D721Med (cell line): Measurements from ENCODE around the gene UTRN.

ENCODE experiments used
- DNase-seq: peaks from one replicate; pipeline ENCODE4 v3.0.0; 2011; ENCODE audit warnings: low spot score; ENCODE audit not compliant: insufficient read length
- FAIRE-seq: peaks from 2 replicates; lab custom pipeline; 2011; peaks lifted over from hg19 to GRCh38; lab: Jason Lieb, UNC
- TF ChIP-seq, protein P1 (sequence below): IDR thresholded peaks from 2 replicates; pipeline ENCODE4 v1.5.1; 2012; ENCODE audit warnings: mild to moderate bottlenecking, control low read depth; ENCODE audit not compliant: insufficient read depth; ENCODE audit errors: missing control alignments

UTRN gene

DNA sequence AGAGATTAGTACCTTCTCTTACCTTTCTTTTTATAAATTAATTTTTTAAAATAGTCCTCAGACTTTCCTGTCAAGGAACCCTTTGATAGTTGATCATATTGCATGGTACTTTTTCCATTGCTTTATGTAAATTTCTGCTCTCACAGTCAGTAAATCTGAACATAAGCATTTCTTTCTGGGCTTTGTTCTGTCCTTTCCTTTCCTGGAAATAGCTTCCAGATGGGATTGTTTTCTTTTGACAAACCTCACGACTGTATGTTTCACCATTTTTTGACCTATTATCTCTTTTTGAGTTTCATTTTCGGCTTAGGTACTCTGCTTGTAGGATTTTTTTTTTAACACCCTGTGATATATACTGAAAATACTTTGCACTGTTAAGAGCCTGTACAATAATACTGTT lies 32.6 kb downstream of the UTRN start:
- DNase-seq, result no peak
- FAIRE-seq, result no peak
- TF ChIP-seq, protein P1, sequence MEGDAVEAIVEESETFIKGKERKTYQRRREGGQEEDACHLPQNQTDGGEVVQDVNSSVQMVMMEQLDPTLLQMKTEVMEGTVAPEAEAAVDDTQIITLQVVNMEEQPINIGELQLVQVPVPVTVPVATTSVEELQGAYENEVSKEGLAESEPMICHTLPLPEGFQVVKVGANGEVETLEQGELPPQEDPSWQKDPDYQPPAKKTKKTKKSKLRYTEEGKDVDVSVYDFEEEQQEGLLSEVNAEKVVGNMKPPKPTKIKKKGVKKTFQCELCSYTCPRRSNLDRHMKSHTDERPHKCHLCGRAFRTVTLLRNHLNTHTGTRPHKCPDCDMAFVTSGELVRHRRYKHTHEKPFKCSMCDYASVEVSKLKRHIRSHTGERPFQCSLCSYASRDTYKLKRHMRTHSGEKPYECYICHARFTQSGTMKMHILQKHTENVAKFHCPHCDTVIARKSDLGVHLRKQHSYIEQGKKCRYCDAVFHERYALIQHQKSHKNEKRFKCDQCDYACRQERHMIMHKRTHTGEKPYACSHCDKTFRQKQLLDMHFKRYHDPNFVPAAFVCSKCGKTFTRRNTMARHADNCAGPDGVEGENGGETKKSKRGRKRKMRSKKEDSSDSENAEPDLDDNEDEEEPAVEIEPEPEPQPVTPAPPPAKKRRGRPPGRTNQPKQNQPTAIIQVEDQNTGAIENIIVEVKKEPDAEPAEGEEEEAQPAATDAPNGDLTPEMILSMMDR, result no peak

DNA sequence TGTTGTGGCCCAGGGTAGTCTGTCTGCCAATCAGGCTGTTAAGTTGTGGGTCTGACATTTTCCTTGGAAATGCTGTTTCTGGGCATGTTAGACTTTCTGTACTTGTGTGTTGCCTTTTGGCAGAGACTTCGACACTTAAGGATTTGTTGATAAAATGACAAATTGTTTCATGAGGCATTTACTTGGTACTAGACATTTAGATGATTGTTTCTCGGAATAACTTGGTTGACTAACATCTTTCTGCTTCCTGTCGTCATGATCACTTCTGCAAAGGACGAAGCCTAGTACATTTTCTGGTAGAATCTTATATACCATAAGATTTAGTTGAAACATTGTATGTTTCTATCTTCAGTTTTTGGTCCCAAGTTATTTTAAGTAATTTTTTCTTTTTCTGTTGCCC lies 34.1 kb downstream of the UTRN start:
- DNase-seq (no peak), FAIRE-seq (no peak)
- TF ChIP-seq, protein P1, result no peak

DNA sequence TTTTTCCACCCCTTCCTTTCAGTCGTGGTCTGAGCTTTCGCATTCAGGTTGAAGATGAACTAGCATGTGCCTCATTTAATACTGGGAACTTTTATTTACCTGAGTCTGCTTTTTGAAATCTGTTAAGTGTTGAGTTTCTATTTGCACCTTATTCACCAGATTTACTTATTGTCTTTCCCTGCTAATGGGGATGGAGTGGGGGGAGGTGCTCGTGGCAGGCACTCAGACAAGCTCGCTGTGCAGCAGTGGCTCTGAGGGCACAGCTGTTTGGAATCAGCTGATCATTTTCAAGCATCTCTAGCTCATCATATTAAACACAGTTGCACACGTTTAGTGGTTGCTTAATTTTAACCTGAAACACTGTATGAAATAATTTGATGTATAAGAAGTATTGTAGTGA lies 35.6 kb downstream of the UTRN start:
- TF ChIP-seq, protein P1, result no peak
- FAIRE-seq (no peak), DNase-seq (no peak)

DNA sequence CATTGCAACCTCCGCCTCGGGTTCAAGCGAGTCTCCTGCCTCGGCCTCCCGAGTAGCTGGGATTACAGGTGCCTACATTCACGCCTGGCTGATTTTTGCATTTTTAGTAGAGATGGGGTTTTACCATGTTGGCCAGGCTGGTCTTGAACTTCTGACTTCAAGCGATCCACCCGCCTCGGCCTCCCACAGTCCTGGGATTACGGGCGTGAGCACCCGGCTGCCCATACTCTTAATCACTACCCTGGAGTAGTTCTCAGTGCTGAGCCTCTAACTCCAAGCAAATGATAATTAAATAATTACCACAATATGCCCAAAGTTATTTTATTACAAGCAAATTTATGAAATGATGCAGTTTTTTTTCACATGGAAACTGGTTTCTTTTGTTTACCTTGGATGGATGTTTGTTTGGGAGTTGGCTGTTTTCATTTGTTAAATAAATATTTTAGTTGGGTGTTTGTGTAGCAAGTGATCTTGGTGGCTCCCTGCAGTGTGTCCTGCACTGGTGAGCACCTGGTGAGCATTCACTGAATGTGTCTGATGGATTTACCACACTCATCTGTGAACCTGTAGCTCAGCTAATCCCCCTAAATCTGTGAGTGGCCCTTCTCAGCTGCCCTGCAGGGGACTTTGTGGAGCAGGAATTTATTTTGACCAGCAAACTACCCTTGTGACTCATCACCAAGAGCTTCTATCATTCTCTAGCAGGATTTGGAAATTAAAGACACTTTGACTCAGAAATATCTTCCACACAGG lies 36.9 kb downstream of the UTRN start:
- TF ChIP-seq, protein P1, result no peak
- FAIRE-seq (no peak), DNase-seq (no peak)

DNA sequence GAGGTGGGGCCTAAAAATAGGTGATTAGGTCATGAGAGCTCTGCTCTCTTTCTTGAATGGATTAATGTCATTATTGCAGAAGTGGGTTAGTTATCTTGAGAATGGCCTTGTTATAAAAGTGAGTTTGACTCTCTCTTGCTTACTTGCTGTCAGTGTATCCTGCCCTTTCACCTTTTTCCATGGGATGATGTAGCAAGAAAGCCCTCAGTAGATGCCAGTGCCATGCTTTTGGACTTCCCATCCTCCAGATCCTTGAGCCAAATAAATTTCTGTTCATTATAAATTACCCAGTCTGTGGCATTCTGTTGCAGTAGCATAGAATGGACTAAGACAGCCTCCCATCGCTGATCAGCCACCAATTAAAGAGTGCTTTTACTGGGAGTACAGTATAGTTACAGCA lies 40.1 kb downstream of the UTRN start:
- DNase-seq (no peak), FAIRE-seq (no peak)
- TF ChIP-seq, protein P1, result no peak

DNA sequence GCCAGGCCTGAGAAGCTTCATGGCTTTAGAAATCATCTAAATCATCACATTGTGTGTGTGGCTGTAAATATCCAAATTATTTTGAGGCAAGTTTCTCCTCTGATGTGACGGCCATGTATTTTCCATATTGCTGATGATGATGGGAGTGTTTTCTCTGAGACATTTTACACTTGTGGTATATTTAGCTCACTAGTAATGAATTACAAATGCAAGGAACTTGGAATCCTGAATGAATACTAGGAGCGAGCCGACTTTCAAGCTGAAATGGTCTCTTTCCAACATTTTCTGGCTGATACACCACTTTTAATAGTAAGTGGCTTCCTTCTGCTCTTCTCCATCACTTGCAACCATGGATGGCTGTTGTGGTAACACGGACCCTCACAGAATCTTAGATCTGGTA lies 41.3 kb downstream of the UTRN start:
- TF ChIP-seq, protein P1, result no peak
- no peak for FAIRE-seq
- no peak for DNase-seq

DNA sequence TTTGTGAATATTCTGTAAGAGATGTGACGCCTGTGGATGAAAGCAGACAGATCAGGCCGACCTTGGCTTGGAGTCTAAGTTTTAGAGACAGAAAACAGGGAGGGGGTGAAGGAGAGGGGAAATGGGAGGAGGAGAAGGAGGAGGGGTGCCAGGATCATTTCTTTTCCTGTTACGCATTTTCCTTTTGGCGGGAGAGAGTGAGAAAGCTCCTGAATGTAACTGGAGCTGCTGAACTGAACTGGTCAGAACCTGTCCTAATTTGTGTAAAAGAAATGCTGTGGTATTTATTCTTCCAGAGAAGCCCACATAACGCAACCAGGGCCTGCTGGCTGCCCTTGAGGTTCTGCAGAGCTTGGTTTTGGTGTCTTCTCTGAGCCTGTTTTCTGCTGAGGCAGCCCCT lies 41.9 kb downstream of the UTRN start:
- DNase-seq (no peak), FAIRE-seq (no peak)
- TF ChIP-seq, protein P1, result no peak
